ENCODE measurements around the gene RNF13. TPM values are rescaled to one million over a fixed set of nuclear protein-coding genes. Genes with fewer than 3 reads are reported as not detected.
A peak's percentile ranks its signal among the peaks of the same experiment; 100 is the strongest.

The RNF13 gene
- total RNA-seq, 1 donor from 2014 or later = 69.3 TPM

DNA sequence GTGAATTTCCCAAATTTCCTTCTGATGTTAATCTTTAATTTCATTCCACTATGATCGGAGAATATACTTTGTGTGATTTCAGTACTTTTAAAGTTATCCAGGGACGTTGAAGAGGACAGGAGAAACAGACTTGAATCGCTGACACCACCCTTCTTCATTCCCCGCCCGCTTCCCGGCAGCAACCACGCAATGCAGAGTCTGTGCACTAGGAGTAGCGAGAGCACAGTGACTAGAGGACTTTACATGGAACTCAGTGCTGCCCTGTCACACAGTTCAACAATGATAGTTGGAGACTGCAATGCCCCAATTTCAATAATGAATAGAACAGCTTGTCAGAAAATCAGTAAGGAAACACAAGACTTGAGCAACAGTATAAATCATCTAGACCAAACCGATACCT, 73.9 kb downstream of the RNF13 start:
- no peak overlapping the region for H3K27ac ChIP-seq
- H3K4me3 ChIP-seq = no peak overlapping the region
- H3K9me3 ChIP-seq = no peaks in the 10 kb centered on the region
- no peaks in the 10 kb centered on the region for H3K27me3 ChIP-seq
- no peak for DNase-seq (ENCODE audit: low spot score in 2 of 2)
- TF ChIP-seq, protein P1, sequence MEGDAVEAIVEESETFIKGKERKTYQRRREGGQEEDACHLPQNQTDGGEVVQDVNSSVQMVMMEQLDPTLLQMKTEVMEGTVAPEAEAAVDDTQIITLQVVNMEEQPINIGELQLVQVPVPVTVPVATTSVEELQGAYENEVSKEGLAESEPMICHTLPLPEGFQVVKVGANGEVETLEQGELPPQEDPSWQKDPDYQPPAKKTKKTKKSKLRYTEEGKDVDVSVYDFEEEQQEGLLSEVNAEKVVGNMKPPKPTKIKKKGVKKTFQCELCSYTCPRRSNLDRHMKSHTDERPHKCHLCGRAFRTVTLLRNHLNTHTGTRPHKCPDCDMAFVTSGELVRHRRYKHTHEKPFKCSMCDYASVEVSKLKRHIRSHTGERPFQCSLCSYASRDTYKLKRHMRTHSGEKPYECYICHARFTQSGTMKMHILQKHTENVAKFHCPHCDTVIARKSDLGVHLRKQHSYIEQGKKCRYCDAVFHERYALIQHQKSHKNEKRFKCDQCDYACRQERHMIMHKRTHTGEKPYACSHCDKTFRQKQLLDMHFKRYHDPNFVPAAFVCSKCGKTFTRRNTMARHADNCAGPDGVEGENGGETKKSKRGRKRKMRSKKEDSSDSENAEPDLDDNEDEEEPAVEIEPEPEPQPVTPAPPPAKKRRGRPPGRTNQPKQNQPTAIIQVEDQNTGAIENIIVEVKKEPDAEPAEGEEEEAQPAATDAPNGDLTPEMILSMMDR (IDR thresholded peaks at IDR 0.05) = no peak
- H3K4me1 ChIP-seq = peaks cover 0 to 3% of the 10 kb centered on the region in 2 donors
- peaks cover 5 to 7% of the 10 kb centered on the region in 2 donors for H3K36me3 ChIP-seq
- intact Hi-C loops (cut with DNase I) = no loop called here

DNA sequence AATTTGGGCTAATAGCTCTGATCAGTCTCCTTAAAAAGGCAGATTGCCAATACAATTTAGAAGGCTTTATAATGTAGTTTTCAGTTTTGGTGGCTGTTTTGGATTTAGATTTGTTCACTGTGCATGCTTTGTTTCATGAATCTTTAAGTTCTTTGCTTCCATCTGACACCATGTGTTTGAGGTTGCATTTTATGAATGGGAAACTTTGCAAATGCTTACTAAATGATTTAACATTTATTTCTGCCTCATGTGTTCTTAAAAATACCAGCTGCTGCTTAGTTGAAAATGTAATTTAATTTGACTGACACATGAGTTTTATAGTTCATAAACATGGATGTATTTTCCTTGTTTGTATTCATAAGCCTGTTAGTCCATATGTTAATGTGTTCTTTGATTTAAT, 78.6 kb downstream of the RNF13 start:
- no peak for DNase-seq (ENCODE audit: low spot score in 2 of 2)
- H3K4me3 ChIP-seq = no peak overlapping the region
- no peaks in the 10 kb centered on the region for H3K9me3 ChIP-seq
- intact Hi-C loops (cut with DNase I) = no loop called here
- H3K36me3 ChIP-seq = peaks cover 0 to 7% of the 10 kb centered on the region in 2 donors
- H3K27ac ChIP-seq = no peak overlapping the region
- H3K4me1 ChIP-seq = peaks cover 0 to 34% of the 10 kb centered on the region in 2 donors
- H3K27me3 ChIP-seq = no peaks in the 10 kb centered on the region
- TF ChIP-seq, protein P1 (IDR thresholded peaks at IDR 0.05) = no peak

DNA sequence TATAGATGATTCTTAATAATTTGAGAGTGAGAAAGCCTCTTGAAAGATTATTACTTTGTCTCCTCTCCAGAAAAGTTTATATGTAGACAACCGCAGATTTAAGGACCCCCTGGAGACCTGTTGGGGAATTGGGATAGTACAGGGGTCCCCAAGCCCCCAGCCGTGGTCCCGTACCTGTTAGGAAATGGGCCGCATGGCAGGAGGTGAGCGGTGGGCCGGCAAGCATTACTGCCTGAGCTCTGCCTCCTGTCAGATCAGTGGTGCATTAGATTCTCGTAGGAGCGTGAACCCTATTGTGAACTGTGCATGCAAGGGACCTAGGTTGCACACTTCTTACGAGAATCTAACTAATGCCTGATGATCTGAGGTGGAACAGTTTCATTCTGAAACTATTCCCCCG, 79.4 kb downstream of the RNF13 start:
- no peak overlapping the region for H3K4me3 ChIP-seq
- H3K36me3 ChIP-seq = peaks cover 0 to 7% of the 10 kb centered on the region in 2 donors
- no peaks in the 10 kb centered on the region for H3K27me3 ChIP-seq
- no peaks in the 10 kb centered on the region for H3K9me3 ChIP-seq
- intact Hi-C loops (cut with DNase I) = no loop called here
- H3K27ac ChIP-seq = peak overlapping the region; percentile 35 to 51
- TF ChIP-seq, protein P1 (IDR thresholded peaks at IDR 0.05) = no peak
- DNase-seq (ENCODE audit: low spot score in 2 of 2) = no peak
- peaks cover 0 to 36% of the 10 kb centered on the region in 2 donors for H3K4me1 ChIP-seq

DNA sequence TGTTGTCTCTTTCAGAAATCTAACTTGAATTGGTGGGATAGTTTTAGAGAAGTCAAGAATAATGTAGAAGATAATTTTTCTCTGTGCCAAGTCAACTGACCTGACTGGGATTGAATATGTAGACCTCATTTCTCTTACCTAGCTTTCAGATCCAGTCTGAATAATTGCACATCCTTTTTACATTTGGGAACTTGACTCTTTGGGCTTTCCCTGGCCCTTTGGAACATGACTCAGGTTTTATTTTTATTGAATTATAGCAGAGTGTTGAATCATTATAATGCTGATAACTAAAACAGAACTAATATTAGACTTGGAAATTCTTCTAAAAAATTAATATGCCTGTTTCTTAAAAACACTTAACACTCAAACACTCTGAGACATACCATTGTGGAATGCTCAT, 81.2 kb downstream of the RNF13 start:
- no peak for DNase-seq (ENCODE audit: low spot score in 2 of 2)
- Histone ChIP-seq H3K27ac (peak overlapping the region; percentile 35 to 52), H3K4me3 (no peak overlapping the region), H3K27me3 (no peaks in the 10 kb centered on the region), H3K9me3 (no peaks in the 10 kb centered on the region), H3K36me3 (peaks cover 0 to 5% of the 10 kb centered on the region in 2 donors), H3K4me1 (peaks cover 3 to 46% of the 10 kb centered on the region in 2 donors)
- intact Hi-C loops (cut with DNase I) = no loop called here
- TF ChIP-seq, protein P1 (IDR thresholded peaks at IDR 0.05) = no peak

DNA sequence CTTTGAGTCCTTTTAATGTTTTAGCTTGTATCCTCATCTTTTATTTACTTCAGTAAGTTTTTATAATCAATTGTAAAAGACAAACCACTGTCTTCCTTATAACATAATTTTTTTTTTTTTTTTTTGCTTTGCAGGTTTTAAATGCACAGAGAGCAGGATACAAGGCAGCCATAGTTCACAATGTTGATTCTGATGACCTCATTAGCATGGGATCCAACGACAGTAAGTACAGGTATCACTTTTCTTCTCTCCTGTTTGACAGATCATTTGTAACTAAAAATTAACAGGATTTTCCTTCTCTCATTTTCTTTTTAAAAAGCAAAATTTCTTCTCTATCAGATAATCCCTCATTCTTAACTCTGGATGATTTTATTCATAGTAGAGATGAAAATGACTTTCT, 82.3 kb downstream of the RNF13 start:
- Histone ChIP-seq H3K4me3 (no peak overlapping the region), H3K4me1 (peaks cover 3 to 46% of the 10 kb centered on the region in 2 donors), H3K36me3 (peaks cover 0 to 5% of the 10 kb centered on the region in 2 donors), H3K9me3 (no peaks in the 10 kb centered on the region), H3K27me3 (no peaks in the 10 kb centered on the region), H3K27ac (peak overlapping the region; percentile 3 to 52)
- no peak for DNase-seq (ENCODE audit: low spot score in 2 of 2)
- TF ChIP-seq, protein P1 (IDR thresholded peaks at IDR 0.05) = no peak
- intact Hi-C loops (cut with DNase I) = loop anchor here (5.0 kb wide), 1 partner anchor 1737 kb away; no protein-coding TSS in a partner anchor

DNA sequence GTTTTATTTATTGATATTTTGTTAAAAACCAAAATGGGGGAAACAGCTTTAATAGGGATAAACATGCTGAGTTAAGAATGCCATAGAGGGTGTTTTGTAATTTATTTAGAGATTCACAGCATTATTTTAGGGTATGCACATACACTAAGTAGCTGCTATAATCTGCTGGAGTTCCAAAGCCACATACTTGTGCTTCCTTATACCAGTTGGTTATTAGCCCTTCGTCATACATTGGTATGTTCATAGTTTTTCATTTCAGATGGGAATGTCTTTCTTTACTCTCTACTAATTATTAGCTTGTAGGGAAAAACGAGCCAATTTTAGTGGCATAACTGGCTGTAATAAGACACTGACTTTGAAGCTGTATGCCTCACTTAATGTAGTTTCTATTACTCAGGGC, 82.8 kb downstream of the RNF13 start:
- intact Hi-C loops (cut with DNase I) = loop anchor here (5.0 kb wide), 1 partner anchor 1737 kb away; no protein-coding TSS in a partner anchor
- Histone ChIP-seq H3K4me1 (peaks cover 3 to 46% of the 10 kb centered on the region in 2 donors), H3K9me3 (no peaks in the 10 kb centered on the region), H3K27me3 (no peaks in the 10 kb centered on the region), H3K27ac (peak overlapping the region in 1 of 2 donors; percentile 3), H3K4me3 (no peak overlapping the region), H3K36me3 (peaks cover 0 to 5% of the 10 kb centered on the region in 2 donors)
- TF ChIP-seq, protein P1 (IDR thresholded peaks at IDR 0.05) = no peak
- no peak for DNase-seq (ENCODE audit: low spot score in 2 of 2)

Measured in ascending aorta (tissue), 2 donors.